Left lung (tissue), 10 donors: ENCODE results near the gene F13A1. TPM values are rescaled to one million over a fixed set of nuclear protein-coding genes. Genes with fewer than 3 reads are reported as not detected.

Experiments
- ATAC-seq: fragments of 200-7000 bp; cut with Tn5 transposase; one replicate; pipeline ENCODE4 v1.9.1; 2020; ENCODE audit warnings: moderate library complexity
- DNase-seq, 4 donors: peaks; one replicate each; pipeline ENCODE4 v3.0.0-alpha.2; 2013 to 2020
- H3K27ac ChIP-seq, 2 donors: fragments of 200-600 bp; sonication (generic) in 1 of 2; one replicate each; pipeline versions ENCODE4 v1.5.0 to v1.8.0; 2020 to 2021
- H3K27me3 ChIP-seq, 2 donors: fragments of 200-600 bp; sonication (generic) in 1 of 2; one replicate each; pipeline versions ENCODE4 v1.5.0 to v1.8.0; 2020 to 2021
- H3K36me3 ChIP-seq, 2 donors: fragments of 200-600 bp; sonication (generic) in 1 of 2; one replicate each; pipeline versions ENCODE4 v1.5.0 to v1.8.0; 2020 to 2021
- H3K4me1 ChIP-seq, 2 donors: fragments of 200-600 bp; one replicate each; pipeline ENCODE4 v1.8.0; 2021
- H3K4me3 ChIP-seq, 2 donors: fragments of 200-600 bp; sonication (generic) in 1 of 2; one replicate each; pipeline versions ENCODE4 v1.5.0 to v1.8.0; 2020 to 2021; ENCODE audit warnings: mild to moderate bottlenecking in 1 of 2
- H3K9me3 ChIP-seq, 2 donors: fragments of 200-600 bp; sonication (generic) in 1 of 2; one replicate each; pipeline versions ENCODE4 v1.5.0 to v1.8.0; 2020 to 2021
- CTCF ChIP-seq, 2 donors: fragments of 200-600 bp; sonication (generic) in 1 of 2; IDR thresholded peaks; one replicate each; pipeline versions ENCODE4 v1.5.0 to v1.8.0; 2021; ENCODE audit warnings: antibody characterized with exemption in 2 of 2
- intact Hi-C, 2 donors: fragments of 100-400 bp; cut with DNase I; formaldehyde crosslinking; loops; one replicate each; pipeline versions ENCODE4 v1.11.2 to v1.14.2; 2022
- polyA plus RNA-seq, 6 donors: library from polyadenylated mRNA; unstranded; fragments of 120-200 nt; gene quantifications; one replicate each; pipeline ENCODE4 v1.2.1, GENCODE V29; 2013; ENCODE audit not compliant: insufficient read length in 6 of 6
- total RNA-seq, 2 donors: library from RNA; stranded (reverse); fragmentation: NEBNext Ultra II Directional; extraction: Animal tissue kit (Norgen Biotek cat#: 25700); gene quantifications; one replicate each; pipeline ENCODE4 v1.2.1, GENCODE V29; 2021
- donor health status: DM: no; HTN: yes; CAD: no.
- donor health status: DM: no; HTN: no; CAD: no.

F13A1 gene
- total and polyA plus RNA-seq, 8 donors, result 32.7 to 153 (median 50.7) TPM

- no peak for ATAC-seq
- TF ChIP-seq CTCF (IDR thresholded peaks at IDR 0.05), result no peak
- intact Hi-C loops, result no loop called here
- Histone ChIP-seq H3K4me1 (no peaks in the 10 kb centered on the region), H3K9me3 (no peaks in the 10 kb centered on the region), H3K27me3 (no peaks in the 10 kb centered on the region), H3K27ac (no peak overlapping the region), H3K36me3 (no peaks in the 10 kb centered on the region), H3K4me3 (no peak overlapping the region)
- no peak for DNase-seq
These were observed 120.8 kb downstream of the F13A1 start for GRCh38 chr6:6199678-6200077.

GRCh38 chr6:6196762-6197161 is 123.7 kb downstream of the F13A1 start:
- DNase-seq (no peak), ATAC-seq (no peak)
- intact Hi-C loops, result no loop called here
- no peaks in the 10 kb centered on the region for H3K36me3 ChIP-seq
- no peak for TF ChIP-seq CTCF (IDR thresholded peaks at IDR 0.05)
- H3K27me3 ChIP-seq, result peaks cover 0 to 12% of the 10 kb centered on the region in 2 donors
- H3K27ac ChIP-seq, result no peak overlapping the region
- H3K4me3 ChIP-seq, result no peak overlapping the region
- H3K9me3 ChIP-seq, result no peaks in the 10 kb centered on the region
- no peaks in the 10 kb centered on the region for H3K4me1 ChIP-seq

- no peaks in the 10 kb centered on the region for H3K9me3 ChIP-seq
- intact Hi-C loops, result no loop called here
- H3K27ac ChIP-seq, result no peak overlapping the region
- H3K36me3 ChIP-seq, result no peaks in the 10 kb centered on the region
- ATAC-seq (no peak), DNase-seq (no peak)
- no peak for TF ChIP-seq CTCF (IDR thresholded peaks at IDR 0.05)
- peaks cover 0 to 12% of the 10 kb centered on the region in 2 donors for H3K27me3 ChIP-seq
- H3K4me3 ChIP-seq, result no peak overlapping the region
- no peaks in the 10 kb centered on the region for H3K4me1 ChIP-seq
These were observed 125.4 kb downstream of the F13A1 start for GRCh38 chr6:6195080-6195479.

GRCh38 chr6:6193221-6193745 is 127.2 kb downstream of the F13A1 start:
- ATAC-seq (no peak), DNase-seq (no peak)
- Histone ChIP-seq H3K4me3 (no peak overlapping the region), H3K36me3 (no peaks in the 10 kb centered on the region), H3K27ac (no peak overlapping the region), H3K9me3 (no peaks in the 10 kb centered on the region), H3K4me1 (no peaks in the 10 kb centered on the region), H3K27me3 (peaks cover 0 to 12% of the 10 kb centered on the region in 2 donors)
- intact Hi-C loops, result no loop called here
- TF ChIP-seq CTCF (IDR thresholded peaks at IDR 0.05), result no peak

GRCh38 chr6:6191909-6192308 is 128.6 kb downstream of the F13A1 start:
- peaks cover 0 to 12% of the 10 kb centered on the region in 2 donors for H3K27me3 ChIP-seq
- H3K36me3 ChIP-seq, result no peaks in the 10 kb centered on the region
- intact Hi-C loops, result no loop called here
- DNase-seq (no peak), ATAC-seq (no peak)
- no peak overlapping the region for H3K27ac ChIP-seq
- no peak for TF ChIP-seq CTCF (IDR thresholded peaks at IDR 0.05)
- no peaks in the 10 kb centered on the region for H3K4me1 ChIP-seq
- no peak overlapping the region for H3K4me3 ChIP-seq
- no peaks in the 10 kb centered on the region for H3K9me3 ChIP-seq
